HUES6 (cell line): ENCODE data around the gene SH3D21.

Experiments used
- H3K27ac ChIP-seq: 2 replicates; pipeline ENCODE4 v1.7.0; 2013; ENCODE audit warnings: low read depth, mild to moderate bottlenecking, low read length, inconsistent platforms
- H3K27me3 ChIP-seq: 2 replicates; pipeline ENCODE4 v1.6.1; 2013; ENCODE audit warnings: low read length; ENCODE audit not compliant: control insufficient read depth, insufficient read depth
- H3K36me3 ChIP-seq: 2 replicates; pipeline ENCODE4 v1.6.1; 2013; ENCODE audit warnings: low read length; ENCODE audit not compliant: control insufficient read depth, insufficient read depth
- H3K4me1 ChIP-seq: 2 replicates; pipeline ENCODE4 v1.6.1; 2013; ENCODE audit warnings: low read length; ENCODE audit not compliant: control insufficient read depth, insufficient read depth
- H3K4me3 ChIP-seq: 2 replicates; pipeline ENCODE4 v1.5.1; 2013; ENCODE audit warnings: low read depth, low read length
- H3K9ac ChIP-seq: one replicate; pipeline ENCODE4 v1.6.1; 2013; ENCODE audit warnings: mild to moderate bottlenecking, low read length
- H3K9me3 ChIP-seq: 2 replicates; pipeline ENCODE4 v1.6.1; 2013; ENCODE audit warnings: low read depth, low read length; ENCODE audit not compliant: control insufficient read depth, insufficient read depth

The SH3D21 gene

GRCh38 chr1:36349241-36349671, 43.1 kb downstream of the SH3D21 start:
- Histone ChIP-seq H3K9ac (no peak overlapping the region), H3K4me1 (peaks cover 18% of the 10 kb centered on the region; the same call in 1 of the 2 replicates), H3K27me3 (no peaks in the 10 kb centered on the region), H3K27ac (no peak overlapping the region), H3K9me3 (no peaks in the 10 kb centered on the region), H3K36me3 (peaks cover 91% of the 10 kb centered on the region), H3K4me3 (no peak overlapping the region)

DNA sequence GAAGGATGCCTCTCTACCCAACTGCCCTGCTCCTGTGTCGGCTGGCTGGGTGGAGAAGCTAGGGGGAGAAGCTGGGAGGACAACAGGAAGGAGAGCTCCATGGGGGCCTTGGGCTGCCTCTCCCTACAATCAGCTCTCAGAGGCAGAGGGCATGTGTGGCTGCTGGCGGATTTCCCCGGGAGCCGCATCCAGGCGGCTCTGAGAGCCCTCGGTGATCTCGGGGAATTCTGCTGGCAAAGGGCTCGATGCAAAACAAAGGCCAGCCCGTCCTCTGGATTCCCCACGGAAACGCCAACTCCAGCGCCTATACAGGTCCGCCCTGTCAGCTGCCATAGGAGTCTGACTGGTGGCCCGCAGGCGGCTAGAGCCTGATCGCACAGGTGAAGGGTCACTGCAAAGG, 43.7 kb downstream of the SH3D21 start:
- H3K9me3 ChIP-seq, result no peaks in the 10 kb centered on the region
- H3K27me3 ChIP-seq, result no peaks in the 10 kb centered on the region
- H3K36me3 ChIP-seq, result peaks cover 91% of the 10 kb centered on the region
- H3K4me3 ChIP-seq, result no peak overlapping the region
- no peak overlapping the region for H3K9ac ChIP-seq
- H3K4me1 ChIP-seq, result peaks cover 18% of the 10 kb centered on the region; the same call in 1 of the 2 replicates
- no peak overlapping the region for H3K27ac ChIP-seq

- Histone ChIP-seq H3K4me1 (peaks cover 18% of the 10 kb centered on the region; the same call in 1 of the 2 replicates), H3K9ac (peak overlapping the region; percentile 34), H3K4me3 (no peak overlapping the region), H3K36me3 (peaks cover 91% of the 10 kb centered on the region), H3K9me3 (no peaks in the 10 kb centered on the region), H3K27me3 (no peaks in the 10 kb centered on the region), H3K27ac (peak overlapping the region; percentile 52; the same call in 1 of the 2 replicates)
These were observed 44.6 kb downstream of the SH3D21 start for GRCh38 chr1:36350659-36351226.

DNA sequence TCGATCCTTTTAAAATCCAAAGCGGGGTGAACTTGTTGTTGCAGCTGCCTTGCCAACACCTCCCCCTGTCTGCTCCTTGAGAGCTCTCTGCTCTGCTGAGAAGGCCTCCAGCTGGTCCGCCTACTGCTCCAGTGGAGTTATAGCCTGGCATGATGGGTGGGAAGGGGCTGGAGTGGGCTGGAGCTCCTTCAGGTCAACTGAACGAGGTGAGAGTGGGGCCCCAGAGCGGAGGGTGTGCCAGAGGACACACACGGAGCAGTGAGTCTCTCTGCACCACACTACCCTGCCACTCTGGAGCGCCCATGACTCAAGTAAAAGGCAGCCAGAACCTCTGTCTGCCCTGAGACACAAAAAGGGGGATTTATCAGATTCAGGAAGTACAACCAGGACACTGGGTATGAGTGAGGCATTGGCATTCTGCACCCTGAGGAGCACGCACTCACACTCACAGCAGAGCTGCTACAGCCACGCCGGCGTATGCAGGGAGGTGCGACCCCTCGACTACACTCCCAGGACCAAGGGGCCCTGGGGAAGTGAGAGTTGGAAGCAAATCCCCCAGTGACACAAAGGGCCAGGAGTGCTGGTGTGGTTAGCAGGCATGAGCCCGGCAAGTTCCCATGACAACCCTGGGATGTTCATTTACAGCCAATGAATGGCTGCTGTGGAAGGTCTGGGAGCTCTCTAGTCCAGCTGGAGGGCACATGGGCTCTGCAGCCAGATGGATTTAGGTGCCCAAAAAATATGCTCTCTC, 45.2 kb downstream of the SH3D21 start:
- H3K27me3 ChIP-seq, result no peaks in the 10 kb centered on the region
- H3K4me3 ChIP-seq, result no peak overlapping the region
- H3K27ac ChIP-seq, result peak overlapping the region; percentile 52; the same call in 1 of the 2 replicates
- peak overlapping the region; percentile 34 for H3K9ac ChIP-seq
- peaks cover 91% of the 10 kb centered on the region for H3K36me3 ChIP-seq
- H3K9me3 ChIP-seq, result no peaks in the 10 kb centered on the region
- H3K4me1 ChIP-seq, result peaks cover 18% of the 10 kb centered on the region; the same call in 1 of the 2 replicates

GRCh38 chr1:36352125-36352909, 46.1 kb downstream of the SH3D21 start:
- Histone ChIP-seq H3K27ac (no peak overlapping the region), H3K9ac (no peak overlapping the region), H3K4me1 (peaks cover 18% of the 10 kb centered on the region; the same call in 1 of the 2 replicates), H3K36me3 (peaks cover 91% of the 10 kb centered on the region), H3K27me3 (no peaks in the 10 kb centered on the region), H3K4me3 (no peak overlapping the region), H3K9me3 (no peaks in the 10 kb centered on the region)

DNA sequence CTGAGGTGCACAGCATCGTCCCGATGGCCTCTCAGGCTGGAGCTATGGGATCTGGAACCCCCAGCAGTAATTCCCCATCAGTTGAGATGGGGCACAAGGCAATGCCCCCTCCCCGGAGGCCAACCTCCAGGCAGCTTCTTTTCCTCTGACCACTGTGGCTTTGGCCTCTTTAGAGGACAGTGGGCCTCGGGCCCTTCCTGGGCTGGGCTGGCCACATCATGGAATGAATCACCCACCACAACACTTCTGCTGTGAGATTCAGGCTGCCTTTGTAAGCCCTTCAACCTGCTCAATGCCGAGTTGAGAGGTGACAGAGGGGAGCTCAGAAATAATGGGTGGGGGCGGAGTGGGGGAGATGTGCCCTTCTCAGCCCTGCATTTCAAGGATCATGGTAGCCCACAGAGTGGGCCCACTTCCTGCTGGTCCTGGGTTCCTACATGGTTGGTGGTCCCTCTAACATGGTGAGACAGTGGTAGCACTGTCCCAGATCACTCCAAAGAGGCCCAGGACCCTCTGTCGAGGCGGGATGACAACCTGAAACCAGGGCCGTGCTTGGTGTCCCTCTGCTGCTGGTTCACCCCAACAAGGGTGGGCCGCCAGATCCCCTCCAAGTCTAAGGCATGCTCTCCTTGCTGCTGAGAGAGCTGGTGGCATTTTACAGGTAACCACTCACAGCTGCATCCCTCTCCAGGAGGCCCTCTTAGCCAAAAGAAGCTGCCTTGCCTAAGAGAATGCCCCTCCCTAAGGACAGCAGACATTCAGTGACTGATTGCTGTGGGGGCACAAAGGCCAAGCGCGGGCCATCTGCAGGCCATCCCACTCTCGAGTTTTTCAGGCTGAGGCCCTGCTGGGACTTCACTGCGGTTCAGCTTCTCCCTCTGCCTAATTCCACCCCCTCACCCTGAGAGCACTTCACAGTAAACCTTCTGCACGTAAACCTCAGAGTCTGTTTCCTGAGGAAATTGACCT, 47.0 kb downstream of the SH3D21 start:
- no peak overlapping the region for H3K27ac ChIP-seq
- no peaks in the 10 kb centered on the region for H3K27me3 ChIP-seq
- H3K4me3 ChIP-seq, result no peak overlapping the region
- no peaks in the 10 kb centered on the region for H3K9me3 ChIP-seq
- peaks cover 91% of the 10 kb centered on the region for H3K36me3 ChIP-seq
- no peak overlapping the region for H3K9ac ChIP-seq
- peaks cover 18% of the 10 kb centered on the region; the same call in 1 of the 2 replicates for H3K4me1 ChIP-seq

DNA sequence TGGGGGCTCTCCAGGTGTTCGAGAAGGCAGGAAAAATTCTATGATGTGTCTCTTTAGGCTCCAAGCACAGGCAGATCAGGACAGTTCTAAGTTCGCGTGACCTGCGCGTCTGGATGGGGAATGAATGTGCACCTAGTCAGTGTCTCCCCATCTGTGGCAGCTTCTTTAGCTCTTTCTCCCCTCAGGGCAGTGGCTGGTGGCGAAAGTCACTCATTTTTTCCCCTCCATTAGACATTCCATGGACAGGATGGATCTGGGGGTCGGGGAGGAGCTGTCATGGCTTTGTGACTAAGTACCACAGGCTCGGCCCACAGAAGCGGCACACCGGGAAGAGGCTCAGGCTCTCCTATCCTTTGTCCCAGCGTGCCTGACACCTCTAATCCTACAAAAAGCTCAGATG, 48.3 kb downstream of the SH3D21 start:
- H3K9ac ChIP-seq, result no peak overlapping the region
- no peak overlapping the region for H3K4me3 ChIP-seq
- H3K4me1 ChIP-seq, result peaks cover 18% of the 10 kb centered on the region; the same call in 1 of the 2 replicates
- no peaks in the 10 kb centered on the region for H3K27me3 ChIP-seq
- no peaks in the 10 kb centered on the region for H3K9me3 ChIP-seq
- H3K27ac ChIP-seq, result no peak overlapping the region
- H3K36me3 ChIP-seq, result peaks cover 90% of the 10 kb centered on the region

DNA sequence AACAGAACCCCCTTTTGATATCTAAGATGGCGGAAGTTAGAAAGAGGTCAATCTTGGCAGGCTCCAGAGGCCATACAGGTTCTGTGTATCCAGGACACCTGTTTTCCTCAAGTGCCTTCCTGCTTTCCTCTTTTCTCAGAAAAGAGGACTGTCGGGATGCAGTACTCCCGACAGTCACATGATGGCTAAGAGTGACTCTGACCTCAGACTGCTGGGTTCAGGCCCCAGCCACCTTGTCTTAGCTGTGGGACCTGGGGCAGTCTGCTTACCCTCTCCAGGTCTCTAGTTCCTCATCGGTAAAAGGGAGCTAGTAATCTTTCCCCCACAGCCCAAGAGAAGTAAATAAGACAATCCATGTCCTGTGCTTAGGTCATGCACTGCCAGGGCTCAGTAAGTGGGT, 49.6 kb downstream of the SH3D21 start:
- no peak overlapping the region for H3K9ac ChIP-seq
- no peaks in the 10 kb centered on the region for H3K9me3 ChIP-seq
- no peak overlapping the region for H3K4me3 ChIP-seq
- peaks cover 18% of the 10 kb centered on the region; the same call in 1 of the 2 replicates for H3K4me1 ChIP-seq
- peaks cover 88% of the 10 kb centered on the region for H3K36me3 ChIP-seq
- H3K27ac ChIP-seq, result no peak overlapping the region
- no peaks in the 10 kb centered on the region for H3K27me3 ChIP-seq

DNA sequence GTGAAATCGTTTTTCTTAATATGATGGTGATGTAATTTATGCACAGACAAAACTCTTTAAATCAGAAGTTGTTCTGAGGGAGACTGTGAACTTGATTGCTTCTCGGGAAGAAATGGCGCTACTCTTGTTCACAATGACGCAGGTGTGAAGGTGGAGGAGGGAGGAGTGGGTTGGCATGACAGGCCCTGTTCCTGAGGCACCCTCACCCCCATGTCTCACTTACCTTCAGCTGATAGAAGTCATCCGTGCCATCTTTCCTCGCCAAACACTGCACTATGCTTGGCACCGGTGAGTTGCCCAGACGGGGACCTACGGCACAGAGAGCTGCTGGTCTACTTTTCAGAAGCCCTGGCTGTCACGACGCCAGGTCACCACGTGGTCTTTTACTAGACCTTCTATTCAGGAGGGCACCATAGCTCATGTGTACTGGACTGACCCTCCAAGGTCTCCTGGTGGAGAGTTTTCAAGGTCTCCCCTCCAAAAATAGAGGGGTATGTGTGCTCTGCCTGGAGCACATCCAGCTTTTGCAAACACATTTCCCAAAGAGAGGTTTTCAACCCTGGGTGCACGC, 52.4 kb downstream of the SH3D21 start:
- no peak overlapping the region for H3K9ac ChIP-seq
- no peaks in the 10 kb centered on the region for H3K9me3 ChIP-seq
- no peak overlapping the region for H3K27ac ChIP-seq
- no peaks in the 10 kb centered on the region for H3K4me1 ChIP-seq
- no peaks in the 10 kb centered on the region for H3K27me3 ChIP-seq
- H3K4me3 ChIP-seq, result no peak overlapping the region
- H3K36me3 ChIP-seq, result peaks cover 79% of the 10 kb centered on the region

DNA sequence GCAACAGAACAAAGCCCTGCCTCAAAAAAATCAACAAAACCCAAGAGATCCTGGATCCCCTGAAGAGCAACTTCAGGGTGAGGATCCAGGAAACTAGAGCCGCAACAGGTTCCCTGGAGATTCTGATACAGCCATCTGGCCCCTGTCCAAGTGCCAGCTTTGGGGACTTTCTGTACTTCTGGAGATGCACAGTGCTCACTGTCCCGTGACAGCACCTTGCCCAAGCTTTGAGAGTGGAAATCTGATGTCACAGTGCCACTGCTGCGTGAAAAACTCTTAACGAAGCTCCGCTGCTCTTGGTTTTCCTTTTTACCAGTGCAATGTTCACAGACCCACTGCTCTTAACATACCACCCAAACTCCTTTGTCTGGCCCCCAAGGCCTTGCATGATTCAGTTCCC, 53.2 kb downstream of the SH3D21 start:
- no peak overlapping the region for H3K4me3 ChIP-seq
- peaks cover 72% of the 10 kb centered on the region for H3K36me3 ChIP-seq
- no peaks in the 10 kb centered on the region for H3K27me3 ChIP-seq
- H3K9me3 ChIP-seq, result no peaks in the 10 kb centered on the region
- no peak overlapping the region for H3K27ac ChIP-seq
- no peak overlapping the region for H3K9ac ChIP-seq
- no peaks in the 10 kb centered on the region for H3K4me1 ChIP-seq
